Thymus (tissue), 11 donors: Measurements from ENCODE around the gene ZFHX3. TPM values are rescaled to one million over a fixed set of nuclear protein-coding genes. Genes with fewer than 3 reads are reported as not detected.
"Not testable (repeated sequence)": the region's sequence is repeated elsewhere in the genome, so short reads cannot be mapped to it uniquely, and the experiment has no call there.

Source experiments
- DNase-seq, 9 donors: peaks; one replicate each; pipeline ENCODE4 v3.0.0-alpha.2; 2013; ENCODE audit warnings: low spot score in 9 of 9, low read depth in 6 of 9, missing footprints in 1 of 9
- H3K27ac ChIP-seq, 2 donors: one replicate each; pipeline ENCODE4 v1.5.1; 2013; ENCODE audit warnings: control low read depth in 1 of 2, low read depth in 1 of 2, low read length in 1 of 2, mild to moderate bottlenecking in 1 of 2, moderate library complexity in 1 of 2
- H3K27me3 ChIP-seq, 2 donors: one replicate each; pipeline ENCODE4 v1.5.1; 2013; ENCODE audit warnings: low read length in 1 of 2; ENCODE audit not compliant: control insufficient read depth in 2 of 2, insufficient read depth in 1 of 2
- H3K36me3 ChIP-seq, 2 donors: one replicate each; pipeline ENCODE4 v1.5.1; 2013; ENCODE audit warnings: low read length in 1 of 2, mild to moderate bottlenecking in 1 of 2, moderate library complexity in 1 of 2; ENCODE audit not compliant: control insufficient read depth in 2 of 2, insufficient read depth in 2 of 2
- H3K4me1 ChIP-seq, 2 donors: one replicate each; pipeline ENCODE4 v1.5.1; 2013; ENCODE audit warnings: low read length in 2 of 2; ENCODE audit not compliant: control insufficient read depth in 2 of 2, insufficient read depth in 2 of 2
- H3K4me3 ChIP-seq, 2 donors: one replicate each; pipeline ENCODE4 v1.5.1; 2013; ENCODE audit warnings: low read length in 2 of 2, control low read depth in 1 of 2, mild to moderate bottlenecking in 1 of 2
- H3K9me3 ChIP-seq, 2 donors: one replicate each; pipeline ENCODE4 v1.5.1; 2013; ENCODE audit warnings: low read length in 1 of 2, mild to moderate bottlenecking in 1 of 2; ENCODE audit not compliant: control insufficient read depth in 2 of 2, insufficient read depth in 1 of 2
- WGBS: extraction: QIAGEN DNeasy Blood & Tissue Kit; methylation state at CpG from one replicate; pipeline ENCODE4 v1.1.7; 2013; 5-methylcytosine and 5-hydroxymethylcytosine counted together
- polyA plus RNA-seq: library from polyadenylated mRNA; stranded (reverse); fragments of 200-250 nt; gene quantifications from one replicate; pipeline ENCODE4 v1.2.3, GENCODE V29; 2013
- total RNA-seq: library from RNA; stranded (reverse); fragments of 120-200 nt; gene quantifications from one replicate; pipeline ENCODE4 v1.2.4, GENCODE V29; 2013
- donor health status: healthy.

ZFHX3 gene
- total and polyA plus RNA-seq, 2 donors = 0.90 to 1.9 TPM

GRCh38 chr16:72989579-72990551, 58.1 kb downstream of the ZFHX3 start:
- no peak overlapping the region for H3K4me3 ChIP-seq
- peak overlapping the region; percentile 57 to 79 for H3K27ac ChIP-seq
- peak in 3 of 9 donors; percentile 4 to 15 (median 7) for DNase-seq
- H3K27me3 ChIP-seq = no peaks in the 10 kb centered on the region
- H3K4me1 ChIP-seq = peaks cover 0 to 20% of the 10 kb centered on the region in 2 donors
- 14% methylated on average over 19 of the region's 19 CpGs for WGBS
- no peaks in the 10 kb centered on the region for H3K36me3 ChIP-seq
- no peaks in the 10 kb centered on the region for H3K9me3 ChIP-seq

GRCh38 chr16:72989203-72989578, 58.7 kb downstream of the ZFHX3 start:
- not testable (repeated sequence) for DNase-seq, H3K36me3 ChIP-seq, H3K27me3 ChIP-seq, H3K27ac ChIP-seq, H3K4me3 ChIP-seq, H3K9me3 ChIP-seq
- H3K4me1 ChIP-seq = peaks cover 0 to 21% of the 10 kb centered on the region in 2 donors
- WGBS = 94% methylated on average over 7 of the region's 7 CpGs

GRCh38 chr16:72988569-72988968, 59.4 kb downstream of the ZFHX3 start:
- peaks cover 0 to 21% of the 10 kb centered on the region in 2 donors for H3K4me1 ChIP-seq
- H3K27ac ChIP-seq = no peak overlapping the region
- no peaks in the 10 kb centered on the region for H3K27me3 ChIP-seq
- 99% methylated on average over 1 of the region's 1 CpG for WGBS
- H3K9me3 ChIP-seq = no peaks in the 10 kb centered on the region
- no peaks in the 10 kb centered on the region for H3K36me3 ChIP-seq
- no peak overlapping the region for H3K4me3 ChIP-seq
- DNase-seq = no peak

GRCh38 chr16:72987480-72987901, 60.4 kb downstream of the ZFHX3 start:
- Histone ChIP-seq H3K27me3 (no peaks in the 10 kb centered on the region), H3K4me1 (peaks cover 0 to 18% of the 10 kb centered on the region in 2 donors)

GRCh38 chr16:72985995-72986394, 61.9 kb downstream of the ZFHX3 start:
- Histone ChIP-seq H3K4me1 (peaks cover 0 to 18% of the 10 kb centered on the region in 2 donors), H3K4me3 (no peak overlapping the region)

More at GRCh38 chr16:72987480-72987901, 60.4 kb downstream of the ZFHX3 start:
- WGBS = 95% methylated on average over 3 of the region's 3 CpGs
- Histone ChIP-seq H3K4me3 (no peak overlapping the region), H3K9me3 (no peaks in the 10 kb centered on the region), H3K36me3 (no peaks in the 10 kb centered on the region), H3K27ac (no peak overlapping the region)
- DNase-seq = no peak

GRCh38 chr16:72985148-72985941, 62.6 kb downstream of the ZFHX3 start:
- no peak overlapping the region for H3K4me3 ChIP-seq
- DNase-seq = no peak
- no peaks in the 10 kb centered on the region for H3K36me3 ChIP-seq
- WGBS = 94% methylated on average over 11 of the region's 11 CpGs
- no peaks in the 10 kb centered on the region for H3K9me3 ChIP-seq
- H3K27me3 ChIP-seq = no peaks in the 10 kb centered on the region
- peak overlapping the region; percentile 37 to 53 for H3K27ac ChIP-seq
- H3K4me1 ChIP-seq = peaks cover 0 to 16% of the 10 kb centered on the region in 2 donors

More at GRCh38 chr16:72985995-72986394, 61.9 kb downstream of the ZFHX3 start:
- no peak for DNase-seq
- no peaks in the 10 kb centered on the region for H3K36me3 ChIP-seq
- no peaks in the 10 kb centered on the region for H3K9me3 ChIP-seq
- no peaks in the 10 kb centered on the region for H3K27me3 ChIP-seq
- 89% methylated on average over 7 of the region's 7 CpGs for WGBS
- H3K27ac ChIP-seq = no peak overlapping the region

GRCh38 chr16:72983728-72984350, 64.1 kb downstream of the ZFHX3 start:
- peaks cover 0 to 11% of the 10 kb centered on the region in 2 donors for H3K4me1 ChIP-seq
- WGBS = 84% methylated on average over 2 of the region's 2 CpGs
- DNase-seq = no peak

GRCh38 chr16:72983241-72983640, 64.7 kb downstream of the ZFHX3 start:
- Histone ChIP-seq H3K4me3 (no peak overlapping the region), H3K27ac (no peak overlapping the region), H3K4me1 (peaks cover 0 to 11% of the 10 kb centered on the region in 2 donors), H3K27me3 (no peaks in the 10 kb centered on the region), H3K36me3 (no peaks in the 10 kb centered on the region), H3K9me3 (no peaks in the 10 kb centered on the region)
- no peak for DNase-seq
- WGBS = 99% methylated on average over 9 of the region's 9 CpGs

More at GRCh38 chr16:72983728-72984350, 64.1 kb downstream of the ZFHX3 start:
- Histone ChIP-seq H3K27me3 (no peaks in the 10 kb centered on the region), H3K27ac (no peak overlapping the region), H3K36me3 (no peaks in the 10 kb centered on the region), H3K4me3 (no peak overlapping the region), H3K9me3 (no peaks in the 10 kb centered on the region)
